IPS-18a (cell line): Measurements from ENCODE around the gene ADARB2.

Experiments
- H3K27ac ChIP-seq: one replicate; pipeline ENCODE4 v1.5.1; 2013; ENCODE audit warnings: low read length
- H3K27me3 ChIP-seq: one replicate; pipeline ENCODE4 v1.6.1; 2013; ENCODE audit warnings: mild to moderate bottlenecking, low read length; ENCODE audit not compliant: control insufficient read depth, insufficient read depth
- H3K36me3 ChIP-seq: one replicate; pipeline ENCODE4 v1.6.1; 2013; ENCODE audit warnings: low read depth, low read length; ENCODE audit not compliant: control insufficient read depth
- H3K4me1 ChIP-seq: one replicate; pipeline ENCODE4 v1.6.1; 2013; ENCODE audit warnings: low read depth, low read length; ENCODE audit not compliant: control insufficient read depth
- H3K4me3 ChIP-seq: one replicate; pipeline ENCODE4 v1.5.1; 2013; ENCODE audit warnings: low read length
- H3K9ac ChIP-seq: one replicate; pipeline ENCODE4 v1.6.1; 2013; ENCODE audit warnings: mild to moderate bottlenecking, low read length, moderate library complexity
- H3K9me3 ChIP-seq: one replicate; pipeline ENCODE4 v1.6.1; 2013; ENCODE audit warnings: low read depth, low read length; ENCODE audit not compliant: control insufficient read depth

ADARB2 gene

DNA sequence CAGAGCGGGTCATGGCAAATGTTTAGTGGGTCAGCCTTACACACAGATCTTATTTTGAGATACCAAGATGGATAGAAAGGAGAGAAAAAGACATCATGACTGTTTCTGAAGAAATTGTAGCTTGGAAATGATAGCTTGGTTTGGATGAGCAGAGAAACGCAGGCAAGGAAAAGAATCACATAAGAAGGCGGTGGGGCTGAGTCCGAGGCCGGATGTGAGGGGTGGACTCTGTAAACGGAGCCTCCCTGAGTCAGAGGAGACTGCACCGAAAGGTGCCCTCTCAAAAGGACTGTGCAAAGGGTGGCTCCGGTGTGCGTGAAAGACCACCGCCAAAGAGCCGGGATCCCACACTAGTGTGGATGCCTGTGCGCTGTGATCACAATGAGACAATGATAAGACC is 53.7 kb downstream of the ADARB2 start:
- Histone ChIP-seq H3K27me3 (no peaks in the 10 kb centered on the region), H3K4me3 (no peak overlapping the region), H3K27ac (no peak overlapping the region), H3K4me1 (no peaks in the 10 kb centered on the region), H3K9ac (no peak overlapping the region), H3K9me3 (no peaks in the 10 kb centered on the region), H3K36me3 (no peaks in the 10 kb centered on the region)

GRCh38 chr10:1679821-1680650 is 57.3 kb downstream of the ADARB2 start:
- Histone ChIP-seq H3K9ac (no peak overlapping the region), H3K4me3 (no peak overlapping the region), H3K27me3 (no peaks in the 10 kb centered on the region), H3K4me1 (no peaks in the 10 kb centered on the region), H3K36me3 (no peaks in the 10 kb centered on the region), H3K27ac (no peak overlapping the region), H3K9me3 (no peaks in the 10 kb centered on the region)

DNA sequence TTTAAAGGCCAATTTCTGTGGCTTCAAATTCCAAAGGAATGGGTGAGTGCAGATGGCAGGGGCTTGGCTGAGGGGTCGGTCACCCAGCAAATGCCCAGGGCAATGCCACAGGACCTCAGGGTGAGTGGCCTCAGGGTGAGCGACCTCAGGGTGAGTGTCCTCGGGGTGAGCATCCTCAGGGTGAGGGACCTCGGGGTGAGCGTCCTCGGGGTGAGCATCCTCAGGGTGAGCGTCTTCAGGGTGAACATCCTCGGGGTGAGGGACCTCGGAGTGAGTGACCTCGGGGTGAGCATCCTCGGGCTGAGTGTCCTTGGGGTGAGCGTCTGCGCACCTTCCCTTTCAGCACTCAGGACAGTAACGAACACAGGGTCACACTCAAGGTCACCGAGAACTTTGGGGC is 59.2 kb downstream of the ADARB2 start:
- Histone ChIP-seq H3K9me3 (no peaks in the 10 kb centered on the region), H3K27me3 (no peaks in the 10 kb centered on the region), H3K4me3 (no peak overlapping the region), H3K9ac (no peak overlapping the region), H3K4me1 (no peaks in the 10 kb centered on the region), H3K36me3 (no peaks in the 10 kb centered on the region), H3K27ac (no peak overlapping the region)

GRCh38 chr10:1677307-1677939 is 59.9 kb downstream of the ADARB2 start:
- Histone ChIP-seq H3K27me3 (no peaks in the 10 kb centered on the region), H3K36me3 (no peaks in the 10 kb centered on the region), H3K9me3 (no peaks in the 10 kb centered on the region), H3K9ac (no peak overlapping the region), H3K4me1 (no peaks in the 10 kb centered on the region), H3K4me3 (no peak overlapping the region), H3K27ac (no peak overlapping the region)

DNA sequence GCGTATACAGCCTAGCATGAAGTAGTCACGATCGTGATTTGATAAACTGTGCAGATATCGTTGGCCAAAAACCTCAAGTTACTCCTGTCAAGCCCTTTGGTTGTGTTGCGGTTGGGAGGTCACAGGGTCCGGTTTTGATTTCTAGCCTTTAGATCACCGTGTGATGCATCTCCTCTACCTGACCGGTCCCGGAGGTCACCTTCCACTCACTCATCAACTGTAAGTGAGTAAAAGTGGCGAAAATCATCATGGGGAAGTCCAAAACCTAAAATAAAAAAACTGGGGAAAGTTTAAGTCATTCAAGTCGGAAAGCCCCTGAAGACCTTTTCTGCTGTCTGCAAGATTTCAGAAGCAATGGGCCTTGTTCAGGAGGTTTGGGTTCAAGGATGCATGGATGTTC is 62.8 kb downstream of the ADARB2 start:
- Histone ChIP-seq H3K9me3 (no peaks in the 10 kb centered on the region), H3K4me3 (no peak overlapping the region), H3K27me3 (no peaks in the 10 kb centered on the region), H3K36me3 (no peaks in the 10 kb centered on the region), H3K9ac (no peak overlapping the region), H3K27ac (no peak overlapping the region), H3K4me1 (no peaks in the 10 kb centered on the region)

- H3K9me3 ChIP-seq: no peaks in the 10 kb centered on the region
- no peak overlapping the region for H3K27ac ChIP-seq
- H3K9ac ChIP-seq: no peak overlapping the region
- H3K4me1 ChIP-seq: no peaks in the 10 kb centered on the region
- no peaks in the 10 kb centered on the region for H3K27me3 ChIP-seq
- no peak overlapping the region for H3K4me3 ChIP-seq
- no peaks in the 10 kb centered on the region for H3K36me3 ChIP-seq
Measured at GRCh38 chr10:1673568-1674345, 63.6 kb downstream of the ADARB2 start.

- H3K27me3 ChIP-seq: no peaks in the 10 kb centered on the region
- H3K27ac ChIP-seq: no peak overlapping the region
- no peaks in the 10 kb centered on the region for H3K4me1 ChIP-seq
- no peaks in the 10 kb centered on the region for H3K36me3 ChIP-seq
- no peaks in the 10 kb centered on the region for H3K9me3 ChIP-seq
- H3K9ac ChIP-seq: no peak overlapping the region
- H3K4me3 ChIP-seq: no peak overlapping the region
Measured at GRCh38 chr10:1672001-1672781, 65.1 kb downstream of the ADARB2 start.

DNA sequence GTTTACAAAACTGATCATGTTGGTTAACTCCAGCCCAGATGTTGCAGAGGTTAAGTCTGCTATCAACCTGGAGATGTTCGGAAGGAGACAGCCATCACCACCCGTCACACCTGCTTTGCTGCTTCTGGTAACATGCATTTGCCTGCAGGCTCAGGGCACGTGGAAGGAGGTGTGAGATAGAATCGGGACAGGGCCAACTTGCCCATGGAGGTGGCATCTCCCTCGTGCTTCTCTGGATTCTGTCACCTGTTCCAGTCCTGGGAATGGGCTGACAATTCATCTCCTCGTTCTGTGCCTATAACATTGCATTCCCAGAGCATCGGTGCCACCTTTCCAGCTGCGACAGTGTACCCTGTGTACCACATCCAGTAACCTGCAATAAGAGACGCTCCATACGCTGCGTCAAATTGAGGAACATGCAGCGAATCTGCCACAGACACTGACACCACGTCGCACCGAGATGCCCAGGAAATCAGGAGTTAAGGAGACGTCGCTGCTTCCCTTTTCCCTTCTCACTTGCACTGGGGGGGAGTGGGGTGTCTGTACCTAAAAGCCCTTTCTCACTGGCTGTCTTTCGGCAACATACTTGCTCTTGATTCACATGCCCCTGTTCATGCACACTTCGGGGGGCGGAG is 65.8 kb downstream of the ADARB2 start:
- no peaks in the 10 kb centered on the region for H3K27me3 ChIP-seq
- no peaks in the 10 kb centered on the region for H3K9me3 ChIP-seq
- no peak overlapping the region for H3K9ac ChIP-seq
- H3K36me3 ChIP-seq: no peaks in the 10 kb centered on the region
- H3K4me1 ChIP-seq: no peaks in the 10 kb centered on the region
- H3K27ac ChIP-seq: no peak overlapping the region
- no peak overlapping the region for H3K4me3 ChIP-seq

GRCh38 chr10:1670541-1671365 is 66.6 kb downstream of the ADARB2 start:
- H3K4me1 ChIP-seq: no peaks in the 10 kb centered on the region
- no peaks in the 10 kb centered on the region for H3K9me3 ChIP-seq
- no peak overlapping the region for H3K4me3 ChIP-seq
- no peaks in the 10 kb centered on the region for H3K27me3 ChIP-seq
- H3K27ac ChIP-seq: no peak overlapping the region
- no peak overlapping the region for H3K9ac ChIP-seq
- H3K36me3 ChIP-seq: no peaks in the 10 kb centered on the region

DNA sequence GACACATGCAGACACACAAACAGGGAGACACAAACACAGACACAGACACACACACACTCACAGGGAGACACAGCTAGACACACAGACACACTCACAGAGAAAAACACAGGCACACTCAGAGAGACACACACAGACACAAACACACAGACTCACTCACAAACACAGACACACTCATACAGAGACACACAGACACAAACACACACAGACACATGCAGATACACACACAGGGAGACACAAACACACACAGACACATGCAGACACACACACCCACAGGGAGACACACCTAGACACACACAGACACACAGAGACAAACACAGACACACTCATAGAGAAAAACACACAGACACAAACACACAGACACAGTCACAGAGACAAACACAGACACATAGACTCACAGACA is 67.9 kb downstream of the ADARB2 start:
- Histone ChIP-seq H3K27me3 (no peaks in the 10 kb centered on the region), H3K4me3 (no peak overlapping the region), H3K9ac (no peak overlapping the region), H3K9me3 (no peaks in the 10 kb centered on the region), H3K36me3 (no peaks in the 10 kb centered on the region), H3K4me1 (no peaks in the 10 kb centered on the region), H3K27ac (no peak overlapping the region)
